ENCODE measurements around the gene NEAT1.

NEAT1 gene

DNA sequence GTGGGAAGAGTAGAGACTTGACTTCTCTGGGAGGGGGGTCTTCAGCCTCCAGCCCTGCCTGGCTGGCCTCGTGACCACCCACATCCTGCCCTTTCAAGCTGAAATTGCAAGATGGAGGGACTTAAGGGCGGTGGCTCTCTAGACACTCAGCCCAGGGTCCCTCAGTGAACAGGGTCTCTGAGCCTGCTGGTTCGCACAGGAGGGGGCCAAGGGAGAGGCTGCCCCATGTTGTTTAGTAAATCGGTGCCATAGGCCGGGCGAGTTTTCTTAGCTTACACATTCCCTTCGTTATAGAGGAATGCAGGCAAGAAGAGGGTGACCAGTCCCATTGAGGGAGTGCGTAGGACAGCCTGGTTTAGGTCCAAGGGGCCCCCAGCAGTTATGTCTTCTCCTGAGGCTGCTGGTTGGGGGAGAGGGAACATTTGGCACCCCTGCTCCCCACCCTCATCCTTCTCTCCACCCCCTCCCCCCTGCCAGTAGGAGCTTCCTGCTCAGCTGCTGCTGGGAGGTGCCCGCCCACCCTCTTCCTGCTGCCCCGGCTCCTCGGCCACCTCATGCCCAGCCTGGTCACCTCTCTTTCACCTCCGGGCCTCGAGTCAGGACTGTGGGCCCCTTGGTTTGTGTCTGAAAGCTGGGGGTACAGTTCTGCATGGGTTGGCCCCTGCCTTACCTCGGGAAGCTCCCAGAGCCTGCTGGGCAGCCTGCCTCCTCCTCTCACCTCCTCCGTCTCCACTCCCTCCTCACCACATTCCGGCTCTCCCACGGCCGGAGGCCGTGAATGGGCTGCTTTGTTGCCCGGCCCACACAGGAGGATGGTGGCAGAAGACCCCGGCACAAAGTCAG lies 32.3 kb upstream of the NEAT1 start:
- DNase-seq: no peak

DNA sequence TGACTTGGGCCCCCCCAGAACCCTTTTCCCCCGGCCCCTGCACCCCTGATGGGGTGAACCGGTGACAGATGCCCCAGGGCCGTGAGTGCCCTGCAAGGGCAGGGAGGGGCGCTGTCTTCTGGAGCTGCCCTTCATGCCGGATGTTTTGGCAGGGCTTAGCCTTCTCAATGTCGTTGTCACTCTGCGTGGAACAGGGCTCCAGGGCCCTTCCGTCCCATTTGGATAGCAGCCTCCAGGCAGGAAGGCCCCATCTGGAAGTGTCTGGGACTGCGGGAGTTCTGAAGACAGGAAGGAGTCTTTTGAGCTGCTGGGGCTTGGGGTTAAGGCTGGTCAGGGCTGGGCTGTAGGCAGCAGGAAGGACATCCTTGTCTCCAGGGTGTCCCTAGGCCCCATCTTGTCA lies 31.6 kb upstream of the NEAT1 start:
- no peak for DNase-seq

GRCh38 chr11:65392186-65392829 lies 30.3 kb upstream of the NEAT1 start:
- DNase-seq: no peak

DNA sequence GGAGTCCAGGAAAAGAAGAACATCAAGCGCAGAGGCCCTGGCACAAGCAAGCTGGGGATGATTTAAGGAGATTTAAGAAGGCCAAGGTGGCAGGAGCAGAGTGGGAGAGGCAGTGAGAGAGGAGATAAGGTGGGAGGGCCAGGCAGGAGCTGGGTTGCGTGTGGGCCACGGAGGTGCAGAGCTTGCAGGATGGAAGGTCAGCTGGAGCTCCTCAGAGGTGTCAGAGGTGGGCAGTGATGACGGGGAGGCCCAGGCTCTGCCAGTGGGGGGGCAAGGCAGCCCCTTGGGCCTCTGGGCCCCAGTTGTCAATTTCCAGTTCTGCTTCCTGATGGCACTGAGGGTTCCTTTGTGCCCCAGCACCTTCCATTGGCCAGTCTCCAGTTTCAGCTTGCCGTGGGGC lies 29.7 kb upstream of the NEAT1 start:
- DNase-seq: no peak

GRCh38 chr11:65393513-65394079 lies 29.0 kb upstream of the NEAT1 start:
- DNase-seq: no peak

- no peak for DNase-seq
Measured at GRCh38 chr11:65394125-65394536, 28.5 kb upstream of the NEAT1 start.

- DNase-seq: no peak
Measured at GRCh38 chr11:65395961-65396530, 26.6 kb upstream of the NEAT1 start.

GRCh38 chr11:65396769-65397745 lies 25.5 kb upstream of the NEAT1 start:
- no peak for DNase-seq

DNA sequence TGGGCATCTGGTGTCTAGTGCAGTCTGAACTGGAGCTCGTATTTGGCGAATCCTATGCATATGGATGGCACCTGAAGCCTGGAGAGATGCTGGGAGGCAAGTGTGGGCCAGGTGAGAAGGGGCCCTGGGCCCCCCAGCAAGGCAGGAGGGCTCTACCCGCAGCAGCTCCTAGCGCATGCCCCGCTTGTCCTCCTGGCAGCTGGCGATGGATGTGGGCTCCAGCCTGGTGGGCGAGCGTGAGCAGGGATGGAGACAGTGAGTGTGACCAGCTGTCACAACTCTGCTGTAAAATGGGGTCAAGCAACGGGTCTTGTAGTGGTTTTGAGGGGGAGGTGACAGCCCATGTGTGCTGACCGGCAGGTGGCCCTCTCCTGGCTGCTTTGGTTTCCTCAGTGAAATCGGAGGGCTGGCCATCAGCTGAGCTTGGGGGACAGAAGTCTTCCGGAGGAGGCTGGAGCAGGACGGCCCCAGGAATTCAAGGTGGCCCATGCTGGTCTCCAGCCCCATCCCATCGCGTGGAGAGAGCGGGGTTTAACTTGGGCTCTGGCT lies 24.2 kb upstream of the NEAT1 start:
- DNase-seq: no peak

- DNase-seq: no peak
Measured at GRCh38 chr11:65399249-65399648, 23.3 kb upstream of the NEAT1 start.

DNA sequence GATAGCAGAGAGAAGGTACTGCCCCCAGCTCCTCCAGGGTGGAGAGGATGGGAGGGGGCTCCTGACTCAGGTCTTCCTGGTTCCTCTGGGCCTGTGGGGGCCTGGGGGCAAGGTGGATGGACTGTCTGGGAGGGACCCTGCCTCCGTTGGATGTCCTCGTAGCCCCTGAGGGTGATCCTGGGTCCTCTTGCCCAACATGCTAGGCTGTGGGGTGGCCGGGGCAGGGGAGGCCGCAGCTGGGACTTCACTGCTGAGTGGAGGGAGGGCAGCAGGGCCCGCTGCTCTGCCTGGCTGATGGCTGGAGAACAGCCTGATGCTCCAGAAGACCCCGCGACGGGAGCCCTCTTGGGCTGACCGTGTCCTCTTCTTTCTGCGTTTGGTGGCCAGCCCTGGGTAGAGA lies 22.8 kb upstream of the NEAT1 start:
- no peak for DNase-seq

- DNase-seq: no peak
Measured at GRCh38 chr11:65400307-65401072, 22.1 kb upstream of the NEAT1 start.

DNA sequence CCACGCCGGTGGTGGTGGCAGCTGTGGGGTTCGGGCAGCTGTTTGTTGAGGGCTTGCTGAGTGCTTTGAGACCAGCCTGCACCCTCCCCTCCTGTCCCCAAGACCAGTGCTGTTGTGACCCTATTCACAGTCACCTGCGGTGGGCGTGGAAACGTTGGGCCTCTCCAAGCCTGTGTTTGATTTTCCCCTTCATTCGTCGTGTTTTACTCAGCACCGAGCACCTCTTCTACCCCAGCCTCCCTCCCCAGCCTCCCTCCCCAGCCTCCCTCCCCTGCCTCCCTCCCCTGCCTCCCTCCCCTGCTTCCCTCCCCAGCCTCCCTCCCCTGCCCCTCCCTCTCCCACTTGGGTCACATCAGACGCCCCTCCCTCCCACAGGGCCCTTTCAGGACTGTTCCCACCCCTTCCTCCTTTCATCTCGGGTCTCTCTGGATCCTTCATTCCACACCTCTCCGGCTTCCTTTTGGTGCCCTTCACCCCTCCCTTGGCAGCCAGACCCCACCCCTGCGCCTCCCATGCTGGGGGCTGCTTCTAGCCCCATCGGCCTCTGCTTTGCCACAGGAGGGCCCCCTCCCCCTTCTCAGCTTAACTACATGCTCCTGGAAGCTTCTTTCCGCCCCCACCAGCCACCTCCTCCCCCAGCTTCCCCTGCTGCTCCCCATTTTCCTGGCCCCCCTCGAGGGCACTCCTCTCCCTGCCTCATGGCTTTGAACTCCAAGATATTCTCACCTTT lies 21.4 kb upstream of the NEAT1 start:
- DNase-seq: no peak

GRCh38 chr11:65401803-65402248 lies 20.8 kb upstream of the NEAT1 start:
- no peak for DNase-seq

DNA sequence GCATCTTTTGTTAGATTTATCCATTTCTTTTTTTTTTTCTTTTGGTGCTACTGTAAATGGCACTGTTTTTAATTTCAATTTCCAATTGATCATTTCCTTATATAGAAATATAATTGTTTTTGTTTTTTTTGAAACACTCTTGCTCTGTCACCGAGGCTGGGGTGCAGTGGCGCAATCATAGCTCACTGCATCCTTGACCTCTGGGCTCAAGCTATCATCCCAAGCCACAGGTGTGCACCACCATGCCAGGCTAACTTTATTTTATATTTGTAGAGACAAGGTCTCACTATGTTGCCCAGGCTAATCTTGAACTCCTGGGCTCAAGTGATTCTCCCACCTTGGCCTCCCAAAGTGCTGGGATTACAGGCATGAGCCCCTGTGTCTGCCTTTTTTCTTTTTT lies 19.8 kb upstream of the NEAT1 start:
- DNase-seq: no peak

GRCh38 chr11:65403607-65404121 lies 18.9 kb upstream of the NEAT1 start:
- DNase-seq: no peak

DNA sequence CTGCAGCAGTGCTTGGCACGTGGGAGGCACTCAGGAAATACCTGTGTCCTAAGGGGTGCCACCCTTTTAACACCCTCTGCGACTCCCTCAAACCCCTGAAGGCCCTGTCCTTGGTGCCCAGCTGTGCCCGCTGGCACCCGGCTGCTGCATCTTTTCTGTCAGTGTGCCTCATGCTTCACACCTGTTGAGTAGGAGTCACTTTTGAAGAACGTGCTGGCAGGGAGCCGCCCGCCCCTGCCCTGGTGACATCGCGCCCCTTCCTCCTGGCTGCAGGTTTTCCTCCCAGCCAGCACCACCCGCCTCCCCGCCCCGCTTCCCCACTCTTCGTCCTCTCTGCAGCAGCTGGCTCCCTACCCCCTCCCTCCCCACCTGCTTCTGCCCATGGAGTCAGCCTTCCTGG lies 18.4 kb upstream of the NEAT1 start:
- no peak for DNase-seq

DNA sequence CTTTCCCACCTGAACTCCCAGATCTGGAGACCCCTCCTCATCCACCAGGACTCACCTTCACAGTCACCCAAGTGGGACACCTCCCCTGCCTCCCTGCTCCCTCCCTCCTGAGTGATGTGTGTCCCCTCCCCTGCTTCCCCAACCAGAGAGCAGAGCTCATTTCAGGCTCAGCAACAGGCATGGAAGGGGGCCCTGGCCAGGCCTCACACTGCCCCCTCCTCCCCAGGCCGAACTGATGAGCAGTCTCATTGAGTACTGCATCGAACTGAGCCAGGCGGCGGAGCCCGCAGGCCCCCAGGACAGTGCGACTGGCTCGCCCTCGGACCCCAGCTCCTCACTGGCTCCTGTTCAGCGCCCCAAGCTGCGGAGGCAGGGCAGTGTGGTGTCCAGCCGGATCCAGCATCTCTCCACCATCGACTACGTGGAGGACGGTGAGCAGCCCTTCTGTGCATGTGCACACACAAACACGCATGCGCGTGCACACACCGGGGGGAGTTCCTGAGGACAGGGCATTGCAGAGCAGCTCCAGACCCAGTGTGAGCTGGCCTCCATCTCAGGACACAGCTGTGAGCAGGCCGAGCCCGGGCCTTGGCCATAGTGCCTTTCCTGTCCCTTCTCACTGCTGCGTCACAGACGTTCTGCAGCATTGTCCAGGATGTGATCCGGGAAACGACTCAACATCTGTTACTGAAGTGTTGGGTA lies 17.8 kb upstream of the NEAT1 start:
- no peak for DNase-seq

- DNase-seq: no peak
Measured at GRCh38 chr11:65410936-65411680, 11.5 kb upstream of the NEAT1 start.
